GM12878 (cell line): ENCODE data around the gene LRRC3C. TPM values are rescaled to one million over a fixed set of nuclear protein-coding genes. Genes with fewer than 3 reads are reported as not detected.

Source experiments
- BCL11A ChIP-seq: IDR thresholded peaks from 2 replicates; pipeline ENCODE4 v1.6.1; 2011; ENCODE audit warnings: low read depth, low read length
- CBFB ChIP-seq: IDR thresholded peaks from 2 replicates; pipeline ENCODE4 v1.6.1; 2016; ENCODE audit warnings: antibody characterized with exemption, low read depth
- CHD4 ChIP-seq: fragments of 200-600 bp; sonication (generic); IDR thresholded peaks from 2 replicates; pipeline ENCODE4 v1.6.1; 2016; ENCODE audit warnings: mild to moderate bottlenecking
- EED ChIP-seq: sonication (generic); IDR thresholded peaks from 2 replicates; pipeline ENCODE4 v1.6.1; 2016; ENCODE audit warnings: antibody characterized with exemption, low read depth
- GABPA ChIP-seq: IDR thresholded peaks from 2 replicates; pipeline ENCODE4 v1.6.1; 2014; ENCODE audit warnings: antibody characterized with exemption, low read depth, mild to moderate bottlenecking, inconsistent platforms
- HCFC1 ChIP-seq: fragments of 150-350 bp; IDR thresholded peaks from 2 replicates; pipeline ENCODE4 v1.6.1; 2014; ENCODE audit warnings: low read length
- HSF1 ChIP-seq: fragments of 150-350 bp; IDR thresholded peaks from 2 replicates; pipeline ENCODE4 v1.6.1; 2014; ENCODE audit warnings: mild to moderate bottlenecking, low read depth, low read length
- IKZF2 ChIP-seq, 2 experiments: fragments of 450-650 bp; IDR thresholded peaks; 2 replicates each; pipeline ENCODE4 v1.6.1; 2017; ENCODE audit warnings: mild to moderate bottlenecking in 2 of 2, moderate library complexity in 2 of 2
- MEF2A ChIP-seq: IDR thresholded peaks from 2 replicates; pipeline ENCODE4 v1.6.1; 2011; ENCODE audit warnings: low read depth, mild to moderate bottlenecking, low read length, moderate library complexity; ENCODE audit not compliant: insufficient read depth
- MXI1 ChIP-seq: fragments of 150-350 bp; IDR thresholded peaks from 2 replicates; pipeline ENCODE4 v1.6.1; 2011; ENCODE audit warnings: low read depth, mild to moderate bottlenecking, inconsistent platforms, low read length, improper control_type of control experiment
- NFIC ChIP-seq: IDR thresholded peaks from 2 replicates; pipeline ENCODE4 v1.6.1; 2012; ENCODE audit warnings: low read depth, mild to moderate bottlenecking, inconsistent platforms, low read length, moderate library complexity
- NR2F1 ChIP-seq: fragments of 450-650 bp; conservative IDR thresholded peaks from 2 replicates; pipeline ENCODE4 v1.6.1; 2017; ENCODE audit warnings: mild to moderate bottlenecking
- NRF1 ChIP-seq: conservative IDR thresholded peaks from 2 replicates; pipeline ENCODE4 v1.6.1; 2011; ENCODE audit warnings: mild to moderate bottlenecking, low read depth, low read length, improper control_type of control experiment
- PKNOX1 ChIP-seq: fragments of 450-650 bp; IDR thresholded peaks from 2 replicates; pipeline ENCODE4 v1.6.1; 2016; ENCODE audit warnings: mild to moderate bottlenecking
- POLR2AphosphoS2 ChIP-seq: IDR thresholded peaks from 2 replicates; pipeline ENCODE4 v1.6.1; 2011; ENCODE audit warnings: low read depth, mild to moderate bottlenecking, low read length, improper control_type of control experiment, moderate library complexity
- RUNX3 ChIP-seq: IDR thresholded peaks from 2 replicates; pipeline ENCODE4 v1.6.1; 2012; ENCODE audit warnings: low read length, inconsistent platforms
- SMAD1 ChIP-seq: fragments of 450-650 bp; IDR thresholded peaks from 2 replicates; pipeline ENCODE4 v1.6.1; 2018; ENCODE audit warnings: mild to moderate bottlenecking, low read depth; ENCODE audit not compliant: partially characterized antibody
- SMAD5 ChIP-seq: IDR thresholded peaks from 2 replicates; pipeline ENCODE4 v1.6.1; 2016; ENCODE audit warnings: antibody characterized with exemption, low read depth
- SP1 ChIP-seq: IDR thresholded peaks from one replicate; pipeline ENCODE4 v1.6.1; 2011; ENCODE audit warnings: low read depth, low read length
- SPI1 ChIP-seq: IDR thresholded peaks from 2 replicates; pipeline ENCODE4 v1.6.1; 2011; ENCODE audit warnings: low read depth, mild to moderate bottlenecking, low read length, moderate library complexity, borderline replicate concordance; ENCODE audit not compliant: insufficient read depth
- STAT1 ChIP-seq: fragments of 450-650 bp; conservative IDR thresholded peaks from 2 replicates; pipeline ENCODE4 v1.6.1; 2014; ENCODE audit warnings: antibody characterized with exemption, mild to moderate bottlenecking
- SUPT20H ChIP-seq: IDR thresholded peaks from 2 replicates; pipeline ENCODE4 v1.6.1; 2011; ENCODE audit warnings: low read depth, mild to moderate bottlenecking, low read length, moderate library complexity, borderline replicate concordance; ENCODE audit not compliant: control insufficient read depth
- SUZ12 ChIP-seq: fragments of 200-600 bp; sonication (generic); IDR thresholded peaks from one replicate; pipeline ENCODE4 v1.6.1; 2018; ENCODE audit warnings: antibody characterized with exemption, mild to moderate bottlenecking; ENCODE audit not compliant: unreplicated experiment
- TBL1XR1 ChIP-seq: IDR thresholded peaks from 2 replicates; pipeline ENCODE4 v1.6.1; 2012; ENCODE audit warnings: low read depth, low read length, improper control_type of control experiment
- YBX1 ChIP-seq: fragments of 450-650 bp; IDR thresholded peaks from 2 replicates; pipeline ENCODE4 v1.6.1; 2016; ENCODE audit warnings: antibody characterized with exemption
- ZNF24 ChIP-seq: fragments of 450-650 bp; IDR thresholded peaks from 2 replicates; pipeline ENCODE4 v1.6.1; 2017; ENCODE audit warnings: antibody characterized with exemption, mild to moderate bottlenecking
- ZNF622 ChIP-seq: fragments of 450-650 bp; IDR thresholded peaks from 2 replicates; pipeline ENCODE4 v1.6.1; 2017; ENCODE audit warnings: mild to moderate bottlenecking, inconsistent platforms
- ZSCAN29 ChIP-seq: fragments of 450-650 bp; IDR thresholded peaks from 2 replicates; pipeline ENCODE4 v1.6.1; 2017; ENCODE audit warnings: mild to moderate bottlenecking, moderate library complexity
- polyA plus RNA-seq, 11 experiments: library from polyadenylated mRNA; depleted of rRNA in 4 of 11; unstranded in 6 of 11; stranded (reverse) in 5 of 11; fragments of >200 nt; fragmentation: Nextera tagmentation in 4 of 11; fragmentation: Illumina TruSeq in 1 of 11; extraction: Ambion mirVana in 4 of 11; extraction: Trizol in 1 of 11; gene quantifications; 1 replicate in 1 of 11; 2 replicates in 10 of 11; pipeline versions ENCODE4 v1.2.1 to v1.2.3, GENCODE V29; 2011 to 2016; ENCODE audit warnings: inconsistent platforms in 2 of 11, missing spikeins in 2 of 11, low read depth in 1 of 11
- total RNA-seq, 4 experiments: library from RNA; depleted of rRNA in 3 of 4; stranded (reverse); fragments of >200 nt in 3 of 4; fragmentation: Illumina TruSeq in 1 of 4; extraction: Trizol in 1 of 4; gene quantifications; 2 replicates each; pipeline versions ENCODE4 v1.2.1 to v1.2.3, GENCODE V29; 2013 to 2021
- TF ChIP-seq, protein P1 (sequence below): fragments of 450-650 bp; IDR thresholded peaks from 2 replicates; pipeline ENCODE4 v1.6.1; 2017; ENCODE audit warnings: low read depth, mild to moderate bottlenecking, moderate library complexity

Gene LRRC3C
- total and polyA plus RNA-seq, 10 of the 15 experiments (the other 5 are each of a cell fraction or from before 2014, with no cell fraction given), result not detected

- TF ChIP-seq HCFC1, result peak; percentile 91
- peak; percentile 68; the same call in 1 of the 2 replicates for TF ChIP-seq STAT1
- peak; percentile 55 for TF ChIP-seq MEF2A
- no peak for TF ChIP-seq SUPT20H
- no peak; the same call in 1 of the 2 replicates for TF ChIP-seq GABPA
- TF ChIP-seq SMAD5, result peak; percentile 56; the same call in 1 of the 2 replicates
- peak; percentile 98 for TF ChIP-seq MXI1
- no peak for TF ChIP-seq SPI1
- no peak for TF ChIP-seq SUZ12
- peak; percentile 99 for TF ChIP-seq POLR2AphosphoS2
- no peak for TF ChIP-seq CHD4
- 0 out of 2 replicates have a peak, but pooled peaks have one; percentile 42 for TF ChIP-seq ZNF24
- TF ChIP-seq PKNOX1, result no peak; the same call in 1 of the 2 replicates
- no peak for TF ChIP-seq SMAD1
- TF ChIP-seq CBFB, result peak; percentile 32; the same call in 1 of the 2 replicates
- peak; percentile 83 for TF ChIP-seq NR2F1
- TF ChIP-seq ZSCAN29, result 0 out of 2 replicates have a peak, but pooled peaks have one; percentile 84
- TF ChIP-seq ZNF622, result no peak
- TF ChIP-seq SP1, result peak; percentile 78
- TF ChIP-seq, protein P1, sequence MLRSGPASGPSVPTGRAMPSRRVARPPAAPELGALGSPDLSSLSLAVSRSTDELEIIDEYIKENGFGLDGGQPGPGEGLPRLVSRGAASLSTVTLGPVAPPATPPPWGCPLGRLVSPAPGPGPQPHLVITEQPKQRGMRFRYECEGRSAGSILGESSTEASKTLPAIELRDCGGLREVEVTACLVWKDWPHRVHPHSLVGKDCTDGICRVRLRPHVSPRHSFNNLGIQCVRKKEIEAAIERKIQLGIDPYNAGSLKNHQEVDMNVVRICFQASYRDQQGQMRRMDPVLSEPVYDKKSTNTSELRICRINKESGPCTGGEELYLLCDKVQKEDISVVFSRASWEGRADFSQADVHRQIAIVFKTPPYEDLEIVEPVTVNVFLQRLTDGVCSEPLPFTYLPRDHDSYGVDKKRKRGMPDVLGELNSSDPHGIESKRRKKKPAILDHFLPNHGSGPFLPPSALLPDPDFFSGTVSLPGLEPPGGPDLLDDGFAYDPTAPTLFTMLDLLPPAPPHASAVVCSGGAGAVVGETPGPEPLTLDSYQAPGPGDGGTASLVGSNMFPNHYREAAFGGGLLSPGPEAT, result peak; percentile 98
- TF ChIP-seq YBX1, result no peak
- peak; percentile 20; the same call in 1 of the 2 replicates for TF ChIP-seq NFIC
- no peak; the same call in 1 of the 2 replicates for TF ChIP-seq NRF1
- peak; percentile 50 to 61; a peak in 2 of 4 replicates for TF ChIP-seq IKZF2 (IDR thresholded peaks at IDR 0.05)
- TF ChIP-seq RUNX3, result peak; percentile 45
- peak; percentile 22; the same call in 1 of the 2 replicates for TF ChIP-seq BCL11A
- no peak; the same call in none of the 2 replicates for TF ChIP-seq TBL1XR1
- TF ChIP-seq HSF1, result peak; percentile 61; the same call in 1 of the 2 replicates
- no peak for TF ChIP-seq EED
Observed at GRCh38 chr17:39980351-39981206, 53.0 kb downstream of the LRRC3C start, which contains the start of gene PSMD3 (continued).
